DND-41 (cell line): ENCODE data around the gene BOLA3.

Experiments
- ATAC-seq: fragments of 200-7000 bp; cut with Tn5 transposase; 3 replicates; pipeline ENCODE4 v1.9.1; 2021; ENCODE audit warnings: low read depth; ENCODE audit not compliant: insufficient read depth
- DNase-seq: peaks from one replicate; pipeline ENCODE4 v3.0.0-alpha.2; 2020
- H2AFZ ChIP-seq: 2 replicates; pipeline ENCODE4 v1.6.0; 2012; ENCODE audit warnings: low read depth, low read length
- H3K27ac ChIP-seq: 2 replicates; pipeline ENCODE4 v1.5.1; 2012; ENCODE audit warnings: low read length, inconsistent platforms
- H3K27me3 ChIP-seq: fragments of 200-600 bp; sonication (generic); 2 replicates; pipeline ENCODE4 v1.6.0; 2012; ENCODE audit warnings: low read length, mild to moderate bottlenecking, inconsistent platforms; ENCODE audit not compliant: insufficient read depth, poor library complexity
- H3K36me3 ChIP-seq: 2 replicates; pipeline ENCODE4 v1.5.1; 2012; ENCODE audit warnings: low read length, inconsistent platforms; ENCODE audit not compliant: insufficient read depth
- H3K4me1 ChIP-seq: 2 replicates; pipeline ENCODE4 v1.5.1; 2012; ENCODE audit warnings: mild to moderate bottlenecking, low read length; ENCODE audit not compliant: insufficient read depth
- H3K4me2 ChIP-seq: 2 replicates; pipeline ENCODE4 v1.6.0; 2012; ENCODE audit warnings: mild to moderate bottlenecking, moderate library complexity, low read length, inconsistent platforms; ENCODE audit not compliant: insufficient read depth
- H3K4me3 ChIP-seq, 2 experiments: fragments of 200-600 bp in 1 of 2; shearing (Covaris generic) in 1 of 2; 2 replicates each; pipeline ENCODE4 v1.5.1; 2012 to 2016; ENCODE audit warnings: inconsistent platforms in 2 of 2, low read length in 2 of 2, mild to moderate bottlenecking in 2 of 2, low read depth in 1 of 2, moderate library complexity in 1 of 2
- H3K79me2 ChIP-seq: 2 replicates; pipeline ENCODE4 v1.6.0; 2012; ENCODE audit warnings: low read length, inconsistent platforms; ENCODE audit not compliant: insufficient read depth
- H3K9ac ChIP-seq: 2 replicates; pipeline ENCODE4 v1.6.0; 2012; ENCODE audit warnings: low read depth, mild to moderate bottlenecking, inconsistent platforms, low read length, moderate library complexity
- H3K9me3 ChIP-seq: 2 replicates; pipeline ENCODE4 v1.5.1; 2012; ENCODE audit warnings: low read length, moderate library complexity, mild to moderate bottlenecking, inconsistent platforms; ENCODE audit not compliant: insufficient read depth, severe bottlenecking
- H4K20me1 ChIP-seq: 2 replicates; pipeline ENCODE4 v1.6.0; 2012; ENCODE audit warnings: low read length; ENCODE audit not compliant: insufficient read depth
- EZH2 ChIP-seq: IDR thresholded peaks from 3 replicates; pipeline ENCODE4 v1.6.1; 2012; ENCODE audit warnings: borderline replicate concordance, low read depth, mild to moderate bottlenecking, moderate library complexity, low read length, inconsistent platforms; ENCODE audit not compliant: severe bottlenecking
- TF ChIP-seq, protein P1 (sequence below): IDR thresholded peaks from 2 replicates; pipeline ENCODE4 v1.5.1; 2012; ENCODE audit warnings: borderline replicate concordance, low read length, moderate library complexity, mild to moderate bottlenecking; ENCODE audit not compliant: poor library complexity, severe bottlenecking; ENCODE audit errors: extremely low read depth

The BOLA3 gene

GRCh38 chr2:74094291-74094690 is 53.4 kb downstream of the BOLA3 start:
- Histone ChIP-seq H3K4me3 (no peak overlapping the region), H3K27me3 (no peaks in the 10 kb centered on the region), H3K79me2 (no peaks in the 10 kb centered on the region), H4K20me1 (peaks cover 9% of the 10 kb centered on the region; the same call in 1 of the 2 replicates), H3K36me3 (peaks cover 80% of the 10 kb centered on the region), H3K4me1 (no peaks in the 10 kb centered on the region), H3K9ac (no peak overlapping the region), H3K9me3 (no peaks in the 10 kb centered on the region), H3K4me2 (no peak overlapping the region), H3K27ac (no peak overlapping the region), H2AFZ (no peak overlapping the region)
- ATAC-seq (no peak), DNase-seq (no peak)
- TF ChIP-seq, protein P1, sequence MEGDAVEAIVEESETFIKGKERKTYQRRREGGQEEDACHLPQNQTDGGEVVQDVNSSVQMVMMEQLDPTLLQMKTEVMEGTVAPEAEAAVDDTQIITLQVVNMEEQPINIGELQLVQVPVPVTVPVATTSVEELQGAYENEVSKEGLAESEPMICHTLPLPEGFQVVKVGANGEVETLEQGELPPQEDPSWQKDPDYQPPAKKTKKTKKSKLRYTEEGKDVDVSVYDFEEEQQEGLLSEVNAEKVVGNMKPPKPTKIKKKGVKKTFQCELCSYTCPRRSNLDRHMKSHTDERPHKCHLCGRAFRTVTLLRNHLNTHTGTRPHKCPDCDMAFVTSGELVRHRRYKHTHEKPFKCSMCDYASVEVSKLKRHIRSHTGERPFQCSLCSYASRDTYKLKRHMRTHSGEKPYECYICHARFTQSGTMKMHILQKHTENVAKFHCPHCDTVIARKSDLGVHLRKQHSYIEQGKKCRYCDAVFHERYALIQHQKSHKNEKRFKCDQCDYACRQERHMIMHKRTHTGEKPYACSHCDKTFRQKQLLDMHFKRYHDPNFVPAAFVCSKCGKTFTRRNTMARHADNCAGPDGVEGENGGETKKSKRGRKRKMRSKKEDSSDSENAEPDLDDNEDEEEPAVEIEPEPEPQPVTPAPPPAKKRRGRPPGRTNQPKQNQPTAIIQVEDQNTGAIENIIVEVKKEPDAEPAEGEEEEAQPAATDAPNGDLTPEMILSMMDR: no peak
- TF ChIP-seq EZH2: no peak

- no peak overlapping the region for H3K9ac ChIP-seq
- no peak overlapping the region for H3K27ac ChIP-seq
- H3K4me3 ChIP-seq: no peak overlapping the region
- TF ChIP-seq EZH2: no peak
- TF ChIP-seq, protein P1: no peak
- H3K27me3 ChIP-seq: no peaks in the 10 kb centered on the region
- no peak overlapping the region for H3K4me2 ChIP-seq
- H3K9me3 ChIP-seq: no peaks in the 10 kb centered on the region
- peaks cover 80% of the 10 kb centered on the region for H3K36me3 ChIP-seq
- peaks cover 7% of the 10 kb centered on the region; the same call in 1 of the 2 replicates for H4K20me1 ChIP-seq
- no peaks in the 10 kb centered on the region for H3K4me1 ChIP-seq
- no peaks in the 10 kb centered on the region for H3K79me2 ChIP-seq
- H2AFZ ChIP-seq: no peak overlapping the region
- no peak for ATAC-seq
- no peak for DNase-seq
These were observed 53.9 kb downstream of the BOLA3 start for GRCh38 chr2:74093840-74094239.

DNA sequence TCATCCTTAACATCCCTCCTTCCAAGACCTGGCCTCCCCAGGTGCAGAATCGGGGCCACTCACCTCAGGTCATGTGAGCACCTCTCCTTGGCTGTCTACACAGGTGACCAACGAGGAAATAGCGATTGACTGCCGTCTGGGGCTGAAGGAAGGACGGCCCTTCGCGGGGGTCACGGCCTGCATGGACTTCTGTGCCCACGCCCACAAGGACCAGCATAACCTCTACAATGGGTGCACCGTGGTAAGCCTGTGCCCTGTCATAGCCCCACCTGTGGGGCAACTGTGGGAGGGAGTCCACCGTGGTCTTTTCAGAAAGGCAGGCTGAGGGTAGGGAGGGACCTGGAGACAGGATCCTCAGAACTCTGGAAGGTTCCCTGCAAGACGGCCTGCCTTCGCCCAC is 54.3 kb downstream of the BOLA3 start:
- H3K36me3 ChIP-seq: peaks cover 81% of the 10 kb centered on the region
- no peak overlapping the region for H3K9ac ChIP-seq
- DNase-seq (no peak), ATAC-seq (no peak)
- H3K4me2 ChIP-seq: no peak overlapping the region
- no peaks in the 10 kb centered on the region for H3K27me3 ChIP-seq
- H3K79me2 ChIP-seq: no peaks in the 10 kb centered on the region
- no peak overlapping the region for H2AFZ ChIP-seq
- no peak overlapping the region for H3K4me3 ChIP-seq
- H4K20me1 ChIP-seq: peaks cover 7% of the 10 kb centered on the region; the same call in 1 of the 2 replicates
- TF ChIP-seq, protein P1: no peak
- TF ChIP-seq EZH2: no peak
- H3K27ac ChIP-seq: no peak overlapping the region
- H3K4me1 ChIP-seq: no peaks in the 10 kb centered on the region
- H3K9me3 ChIP-seq: no peaks in the 10 kb centered on the region

DNA sequence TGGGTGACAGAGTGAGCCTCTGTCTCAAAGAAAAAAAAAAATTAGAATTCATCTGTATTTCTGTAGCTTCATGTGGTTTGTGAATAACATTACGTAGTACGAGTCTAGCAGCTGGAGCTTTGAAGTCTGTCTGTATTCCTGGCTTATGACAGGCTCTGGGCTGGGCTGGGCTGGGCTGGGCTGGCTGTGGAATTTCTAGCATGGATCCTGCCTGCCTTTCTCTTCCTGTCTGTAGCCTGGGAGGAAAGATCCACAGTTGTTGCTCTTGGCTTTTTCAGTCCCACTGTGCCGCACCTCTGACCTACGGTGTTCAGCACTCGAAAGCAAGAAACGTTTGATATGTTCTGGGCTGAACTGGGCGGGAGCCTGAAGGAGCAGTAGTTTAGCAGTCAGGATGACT is 55.4 kb downstream of the BOLA3 start:
- Histone ChIP-seq H2AFZ (no peak overlapping the region), H3K36me3 (peaks cover 88% of the 10 kb centered on the region), H3K4me2 (no peak overlapping the region), H4K20me1 (peaks cover 11% of the 10 kb centered on the region; the same call in 1 of the 2 replicates), H3K27me3 (no peaks in the 10 kb centered on the region), H3K4me1 (no peaks in the 10 kb centered on the region), H3K79me2 (no peaks in the 10 kb centered on the region), H3K9me3 (no peaks in the 10 kb centered on the region), H3K27ac (no peak overlapping the region), H3K9ac (no peak overlapping the region), H3K4me3 (no peak overlapping the region)
- DNase-seq (no peak), ATAC-seq (0 out of 3 replicates have a peak, but pooled peaks have one; percentile 21)
- TF ChIP-seq, protein P1: no peak
